Measurements from ENCODE around the gene PERM1. TPM values are rescaled to one million over a fixed set of nuclear protein-coding genes. Genes with fewer than 3 reads are reported as not detected.

Gene PERM1
- total RNA-seq, 4 donors from 2014 or later = 0.35 TPM; not detected in 3

DNA sequence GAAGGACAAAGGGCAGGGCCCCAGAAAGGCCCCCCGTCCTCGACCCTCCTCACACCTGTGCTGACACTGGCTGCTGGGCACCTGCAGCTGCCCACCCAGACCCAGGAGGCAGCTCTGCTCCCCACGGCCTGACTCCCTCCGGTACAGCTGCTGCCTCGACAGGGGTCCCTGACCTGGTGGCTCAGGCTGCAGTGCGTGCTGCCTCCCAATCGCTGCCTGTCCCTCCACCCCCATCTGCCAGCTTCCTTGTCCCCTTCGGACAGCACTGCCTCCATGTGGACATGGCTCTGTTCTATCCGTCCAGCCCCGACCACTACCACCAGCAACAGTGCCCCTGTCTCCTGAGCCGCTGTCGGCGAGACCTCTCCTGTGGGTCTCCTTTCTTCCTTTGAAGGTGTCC, 27.0 kb downstream of the PERM1 start:
- H3K4me1 ChIP-seq = peaks cover 3 to 25% (median 17%) of the 10 kb centered on the region in 4 donors
- no peak for DNase-seq
- no peak overlapping the region for H3K4me3 ChIP-seq
- no peaks in the 10 kb centered on the region for H3K27me3 ChIP-seq
- TF ChIP-seq, protein P1, sequence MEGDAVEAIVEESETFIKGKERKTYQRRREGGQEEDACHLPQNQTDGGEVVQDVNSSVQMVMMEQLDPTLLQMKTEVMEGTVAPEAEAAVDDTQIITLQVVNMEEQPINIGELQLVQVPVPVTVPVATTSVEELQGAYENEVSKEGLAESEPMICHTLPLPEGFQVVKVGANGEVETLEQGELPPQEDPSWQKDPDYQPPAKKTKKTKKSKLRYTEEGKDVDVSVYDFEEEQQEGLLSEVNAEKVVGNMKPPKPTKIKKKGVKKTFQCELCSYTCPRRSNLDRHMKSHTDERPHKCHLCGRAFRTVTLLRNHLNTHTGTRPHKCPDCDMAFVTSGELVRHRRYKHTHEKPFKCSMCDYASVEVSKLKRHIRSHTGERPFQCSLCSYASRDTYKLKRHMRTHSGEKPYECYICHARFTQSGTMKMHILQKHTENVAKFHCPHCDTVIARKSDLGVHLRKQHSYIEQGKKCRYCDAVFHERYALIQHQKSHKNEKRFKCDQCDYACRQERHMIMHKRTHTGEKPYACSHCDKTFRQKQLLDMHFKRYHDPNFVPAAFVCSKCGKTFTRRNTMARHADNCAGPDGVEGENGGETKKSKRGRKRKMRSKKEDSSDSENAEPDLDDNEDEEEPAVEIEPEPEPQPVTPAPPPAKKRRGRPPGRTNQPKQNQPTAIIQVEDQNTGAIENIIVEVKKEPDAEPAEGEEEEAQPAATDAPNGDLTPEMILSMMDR (IDR thresholded peaks at IDR 0.05) = no peak
- no peak for TF ChIP-seq POLR2A (IDR thresholded peaks at IDR 0.05)
- no peak overlapping the region for H3K27ac ChIP-seq
- H3K36me3 ChIP-seq = peaks cover 0 to 68% (median 0%) of the 10 kb centered on the region in 3 donors
- no peaks in the 10 kb centered on the region for H3K9me3 ChIP-seq

DNA sequence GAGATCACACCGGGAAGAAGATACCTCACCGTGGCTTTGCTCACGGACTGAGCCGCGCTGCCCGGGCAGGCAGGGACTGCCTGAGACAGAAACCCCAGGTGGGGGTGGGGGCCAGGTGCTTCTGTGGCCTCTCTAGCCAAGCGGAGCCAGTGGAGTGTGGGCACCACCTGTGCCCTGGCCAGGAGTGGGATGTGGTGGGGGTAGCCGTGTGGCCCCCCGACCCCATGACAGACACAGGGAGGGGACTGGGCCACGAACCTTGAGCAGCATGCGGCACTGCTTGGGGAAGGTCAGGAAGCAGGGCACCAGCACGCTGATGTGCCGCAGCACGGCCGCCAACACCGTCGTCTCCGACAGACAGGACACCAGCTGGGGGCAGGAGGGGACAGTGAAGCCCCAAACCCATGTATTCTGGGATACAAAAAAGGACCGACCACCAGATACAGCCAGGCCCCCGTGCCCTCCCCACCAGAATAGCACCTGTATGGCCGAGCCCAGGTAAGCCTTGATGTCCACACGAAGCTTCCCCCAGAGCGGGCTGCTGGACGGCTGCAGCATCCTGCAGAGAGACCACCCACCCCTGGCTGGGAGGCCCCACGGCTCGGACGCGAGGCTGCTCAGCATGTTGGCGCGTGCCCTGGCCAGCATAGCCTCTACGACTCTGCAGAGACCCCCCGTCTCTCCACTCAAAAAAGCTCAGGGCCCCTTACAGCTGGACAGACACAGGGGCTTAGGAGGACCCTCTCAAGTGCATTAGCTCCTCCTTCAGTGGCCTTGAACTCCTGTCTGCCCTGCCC, 28.2 kb downstream of the PERM1 start:
- no peaks in the 10 kb centered on the region for H3K9me3 ChIP-seq
- no peak for TF ChIP-seq POLR2A (IDR thresholded peaks at IDR 0.05)
- TF ChIP-seq, protein P1 (IDR thresholded peaks at IDR 0.05) = no peak
- H3K4me1 ChIP-seq = peaks cover 0 to 18% (median 11%) of the 10 kb centered on the region in 4 donors
- no peak for DNase-seq
- H3K4me3 ChIP-seq = no peak overlapping the region
- H3K27ac ChIP-seq = no peak overlapping the region
- peaks cover 0 to 80% (median 0%) of the 10 kb centered on the region in 3 donors for H3K36me3 ChIP-seq
- H3K27me3 ChIP-seq = no peaks in the 10 kb centered on the region

DNA sequence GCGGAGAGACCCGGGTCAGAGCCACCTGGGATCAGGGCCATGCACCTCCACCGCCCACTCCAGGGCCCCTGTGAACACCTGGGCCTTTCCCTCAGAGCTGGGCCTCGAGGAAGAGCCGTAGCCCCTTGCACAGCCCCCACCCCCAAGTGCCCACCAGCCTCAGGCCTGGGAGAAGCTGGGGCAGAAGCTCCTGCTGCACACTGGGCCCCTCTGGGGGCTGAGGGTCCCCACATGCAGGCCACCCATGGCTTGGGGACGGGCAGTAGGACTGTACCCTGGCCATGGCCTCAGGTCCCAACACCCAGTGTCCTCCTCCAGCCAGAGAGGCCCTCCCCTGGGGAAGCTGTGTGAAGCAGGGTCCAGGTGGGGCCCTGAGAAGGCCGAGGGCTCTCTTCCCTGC, 29.3 kb downstream of the PERM1 start:
- no peak for DNase-seq
- no peaks in the 10 kb centered on the region for H3K9me3 ChIP-seq
- H3K4me1 ChIP-seq = peaks cover 0 to 8% (median 2%) of the 10 kb centered on the region in 4 donors
- peaks cover 0 to 91% (median 0%) of the 10 kb centered on the region in 3 donors for H3K36me3 ChIP-seq
- TF ChIP-seq POLR2A (IDR thresholded peaks at IDR 0.05) = no peak
- TF ChIP-seq, protein P1 (IDR thresholded peaks at IDR 0.05) = no peak
- H3K27ac ChIP-seq = no peak overlapping the region
- no peaks in the 10 kb centered on the region for H3K27me3 ChIP-seq
- H3K4me3 ChIP-seq = no peak overlapping the region

DNA sequence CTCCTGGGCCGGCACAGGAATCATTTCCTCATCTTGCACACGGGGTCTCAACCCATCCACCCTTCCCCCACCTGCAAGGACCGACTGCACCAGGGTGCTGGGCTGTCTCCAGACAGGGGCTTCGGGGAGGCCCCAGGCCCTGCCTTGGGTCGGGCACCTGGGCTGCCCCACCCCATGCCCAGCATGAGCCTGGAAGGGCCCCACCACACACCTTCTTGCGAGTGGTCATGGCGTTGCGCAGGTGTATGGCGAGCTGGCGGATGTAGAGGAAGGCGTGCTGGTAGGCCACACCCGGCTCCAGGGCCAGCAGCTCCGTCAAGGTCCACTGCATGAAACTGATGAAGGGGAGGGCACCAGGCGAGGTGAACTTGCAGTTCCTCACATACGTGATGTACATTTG, 29.7 kb downstream of the PERM1 start:
- no peak for DNase-seq
- Histone ChIP-seq H3K4me1 (peaks cover 0 to 4% (median 0%) of the 10 kb centered on the region in 4 donors), H3K27me3 (no peaks in the 10 kb centered on the region), H3K36me3 (peaks cover 0 to 95% (median 0%) of the 10 kb centered on the region in 3 donors), H3K27ac (no peak overlapping the region), H3K9me3 (no peaks in the 10 kb centered on the region), H3K4me3 (no peak overlapping the region)
- TF ChIP-seq, protein P1 (IDR thresholded peaks at IDR 0.05) = no peak
- TF ChIP-seq POLR2A (IDR thresholded peaks at IDR 0.05) = no peak

DNA sequence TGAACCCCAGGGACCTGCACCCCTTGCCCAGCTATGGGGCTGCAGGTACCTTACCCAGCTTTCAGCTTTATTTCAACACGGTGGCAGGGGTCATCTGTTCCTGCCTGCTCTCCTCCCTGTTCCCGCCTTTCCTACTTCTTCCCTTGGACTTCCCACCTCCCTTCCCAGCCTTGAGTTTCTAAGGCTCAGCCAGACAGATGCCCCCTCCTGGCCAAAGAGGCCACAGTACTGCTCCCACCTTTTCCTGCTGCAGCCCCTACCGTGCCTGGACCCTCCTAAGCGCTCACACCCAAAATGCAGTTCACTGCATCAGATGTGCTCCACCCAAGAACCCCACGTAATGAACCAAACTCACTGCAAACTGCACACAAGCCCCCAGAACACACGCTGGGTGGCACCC, 30.5 kb downstream of the PERM1 start:
- TF ChIP-seq POLR2A (IDR thresholded peaks at IDR 0.05) = no peak
- TF ChIP-seq, protein P1 (IDR thresholded peaks at IDR 0.05) = peak in 1 of 6 experiments; percentile 6
- Histone ChIP-seq H3K4me1 (no peaks in the 10 kb centered on the region), H3K27ac (no peak overlapping the region), H3K36me3 (peaks cover 0 to 96% (median 0%) of the 10 kb centered on the region in 3 donors), H3K4me3 (no peak overlapping the region), H3K9me3 (no peaks in the 10 kb centered on the region), H3K27me3 (no peaks in the 10 kb centered on the region)
- no peak for DNase-seq

Data from Peyer's patch (tissue), 4 donors.